Stimulated activated CD8-positive, alpha-beta memory T cell treated with anti-CD3 and anti-CD28 coated beads, Interleukin-15, amount 100 ng/mL, for 4 hours (primary cell): ENCODE results near the gene PSEN1.
A peak's percentile ranks its signal among the peaks of the same experiment; 100 is the strongest.

Experiments used
- DNase-seq, 2 donors: peaks; one replicate each; pipeline ENCODE4 v3.0.0-alpha.2; 2020; ENCODE audit warnings: low read depth in 2 of 2

PSEN1 gene

DNA sequence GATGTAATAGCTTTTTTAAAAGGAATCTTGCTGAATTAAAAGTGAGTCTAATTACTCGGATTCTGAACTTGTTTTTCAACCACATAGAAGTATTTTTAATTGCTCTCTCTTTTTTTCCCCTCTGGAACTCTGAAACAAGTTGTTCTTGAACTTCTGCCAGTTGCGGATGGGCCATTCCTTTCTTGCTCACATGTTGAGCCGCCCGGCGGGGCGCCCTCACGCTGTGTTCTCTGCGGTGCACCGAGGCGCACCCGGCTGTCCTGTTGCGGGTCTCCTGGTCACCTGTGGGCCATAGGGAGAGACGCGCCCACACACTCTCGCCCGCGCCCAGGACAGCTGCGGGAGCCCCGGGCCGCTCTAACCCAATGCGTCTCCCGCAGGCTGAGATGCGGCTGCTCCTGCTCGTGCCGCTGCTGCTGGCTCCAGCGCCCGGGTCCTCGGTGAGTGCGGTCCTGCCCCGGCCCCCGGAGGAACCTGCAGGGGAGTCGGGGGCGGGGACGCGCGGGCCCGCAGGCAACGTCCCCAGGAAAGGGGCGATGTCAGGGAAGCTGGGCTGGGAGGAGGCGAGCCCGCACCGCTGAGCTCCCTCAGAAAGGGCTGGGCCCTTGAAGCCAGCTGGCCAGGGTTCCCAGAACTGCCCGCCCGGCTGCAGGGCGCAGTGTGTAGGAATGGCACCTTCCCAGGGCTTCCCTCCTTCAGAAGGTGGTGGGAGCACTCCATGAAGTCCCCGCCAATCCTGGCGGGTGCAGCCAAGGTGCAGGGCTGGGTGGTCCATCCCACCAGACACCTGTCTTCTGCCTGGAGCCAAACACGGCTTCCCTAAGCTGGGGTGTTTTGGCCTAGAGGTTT is 103.3 kb downstream of the PSEN1 start:
- no peak for DNase-seq

DNA sequence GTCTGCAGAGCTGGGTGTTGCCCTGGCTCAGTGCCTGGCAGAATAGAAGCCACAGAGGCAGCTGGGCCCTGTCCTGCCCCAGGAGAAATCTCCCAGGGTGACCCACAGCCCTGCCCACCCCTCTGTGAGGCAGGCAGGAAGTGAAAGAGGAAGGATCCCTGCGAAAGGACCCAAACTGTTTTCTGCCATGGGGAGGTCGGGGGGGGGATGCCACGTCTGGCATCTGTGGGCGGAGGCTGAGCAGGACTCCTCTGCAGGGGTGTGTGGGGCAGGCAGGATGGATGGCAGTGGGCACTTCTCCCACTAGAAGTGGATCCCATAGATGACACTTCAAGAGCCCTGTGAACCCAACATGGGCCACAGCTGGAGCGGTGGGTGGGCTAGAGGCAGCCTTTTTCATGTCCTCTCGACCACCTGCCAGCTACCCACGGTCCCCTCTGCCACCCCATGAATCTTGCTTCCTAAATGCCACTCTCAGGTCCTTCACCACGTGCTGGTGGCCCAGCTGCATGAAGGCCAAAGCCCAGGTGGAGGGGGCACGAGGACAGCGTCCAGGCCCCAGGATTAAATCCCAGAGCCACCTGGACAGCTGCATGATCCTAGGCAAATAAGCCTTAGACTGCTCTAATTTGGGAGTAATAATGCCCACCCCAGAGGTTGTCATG is 104.6 kb downstream of the PSEN1 start:
- no peak for DNase-seq

DNA sequence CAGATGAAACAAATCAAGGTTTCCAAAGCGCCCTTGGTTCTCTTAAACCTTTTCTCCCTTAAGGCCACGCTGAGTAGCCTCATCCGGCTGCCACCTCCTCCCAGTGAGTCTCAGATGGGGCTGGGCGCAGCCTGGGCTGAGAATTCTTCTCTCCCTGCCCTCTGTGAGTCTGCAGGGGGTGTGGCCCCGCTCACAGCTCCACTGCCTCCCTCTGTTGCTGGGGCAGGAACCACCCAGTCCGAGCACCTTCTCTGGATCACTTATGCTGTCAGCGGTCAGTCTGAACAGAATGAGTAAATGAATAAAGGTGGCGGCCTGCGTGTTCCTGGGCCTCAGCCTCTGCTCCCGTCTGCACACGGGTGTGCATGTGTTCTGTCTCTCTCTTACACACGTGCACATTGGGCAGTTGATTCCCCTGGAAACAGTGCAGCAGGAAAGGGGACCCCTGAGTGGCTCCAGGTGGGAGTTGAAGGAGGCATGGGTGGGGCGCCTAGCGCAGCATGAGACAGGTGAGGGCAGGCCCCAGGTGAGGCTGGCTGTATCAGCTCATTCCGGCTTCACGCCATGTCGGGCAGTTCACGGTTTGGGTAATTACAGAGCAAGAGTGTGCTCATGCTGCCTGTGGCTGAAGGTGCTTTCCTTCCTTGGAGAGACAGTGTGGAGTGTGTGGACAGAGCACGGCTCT is 105.3 kb downstream of the PSEN1 start:
- no peak for DNase-seq

DNA sequence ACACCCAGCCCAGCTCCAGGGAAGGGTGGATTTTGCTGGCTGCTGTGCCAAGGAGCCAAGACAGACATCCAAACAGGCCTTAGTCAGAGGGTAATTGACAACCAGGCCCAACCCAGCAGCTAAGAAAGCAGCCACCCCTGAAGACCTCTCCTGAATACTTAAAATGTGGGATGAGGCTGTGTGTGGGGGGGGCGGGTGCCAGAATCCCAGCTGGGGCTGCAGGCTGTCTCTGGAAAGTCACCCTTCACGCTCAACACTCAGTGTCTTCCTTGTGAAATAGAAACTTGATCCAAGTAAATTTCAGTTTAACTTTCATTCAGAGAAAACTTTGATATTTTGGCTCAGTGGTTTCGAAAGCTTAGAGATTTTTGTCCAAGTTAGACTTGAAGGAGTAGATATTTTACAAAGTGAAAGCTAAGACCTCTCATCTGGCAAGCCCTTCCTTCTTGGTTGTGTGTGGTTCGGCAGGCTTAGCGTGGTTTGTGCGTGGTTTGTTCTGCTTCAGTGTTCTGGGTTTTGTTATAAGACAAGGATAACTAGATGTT is 106.1 kb downstream of the PSEN1 start:
- DNase-seq, result no peak

DNA sequence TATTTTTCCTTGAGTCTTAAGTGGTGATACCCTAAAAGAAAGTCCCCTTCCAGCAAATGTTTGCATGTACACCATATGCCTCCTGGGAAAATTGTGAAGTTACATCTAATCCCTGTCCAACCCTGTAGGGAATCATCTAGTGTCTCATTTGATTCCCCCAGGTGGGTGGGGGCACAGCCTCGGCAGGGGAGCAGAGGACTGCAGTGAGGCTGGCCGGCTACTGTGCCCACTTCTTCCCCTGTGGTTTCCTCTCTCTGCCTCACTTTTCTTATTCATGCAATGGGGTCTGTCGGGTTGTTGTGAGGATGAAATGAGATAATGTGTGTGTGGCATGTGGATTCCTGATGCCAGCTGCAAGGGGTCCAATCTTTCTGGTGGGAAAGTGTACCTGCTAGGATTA is 107.0 kb downstream of the PSEN1 start:
- no peak for DNase-seq

DNA sequence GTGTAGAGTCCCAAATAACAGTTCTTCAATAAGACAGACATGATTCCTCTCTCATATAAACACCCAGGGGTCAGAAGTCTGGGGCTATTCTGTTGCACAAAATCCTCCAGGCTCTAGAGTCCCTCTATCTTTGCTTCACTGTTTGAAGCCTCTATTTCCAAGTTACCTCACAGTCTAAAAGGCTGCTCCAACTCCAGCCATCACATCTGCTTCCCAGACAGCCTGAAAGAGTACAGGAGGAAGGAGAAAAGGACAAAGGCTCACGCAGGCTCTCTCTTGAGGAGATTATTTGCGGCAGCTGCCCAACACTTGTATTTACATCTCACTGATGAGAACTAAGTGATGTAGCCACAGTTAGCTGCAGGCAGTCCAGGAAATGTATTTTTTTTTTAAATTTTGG is 107.4 kb downstream of the PSEN1 start:
- DNase-seq, result no peak

DNA sequence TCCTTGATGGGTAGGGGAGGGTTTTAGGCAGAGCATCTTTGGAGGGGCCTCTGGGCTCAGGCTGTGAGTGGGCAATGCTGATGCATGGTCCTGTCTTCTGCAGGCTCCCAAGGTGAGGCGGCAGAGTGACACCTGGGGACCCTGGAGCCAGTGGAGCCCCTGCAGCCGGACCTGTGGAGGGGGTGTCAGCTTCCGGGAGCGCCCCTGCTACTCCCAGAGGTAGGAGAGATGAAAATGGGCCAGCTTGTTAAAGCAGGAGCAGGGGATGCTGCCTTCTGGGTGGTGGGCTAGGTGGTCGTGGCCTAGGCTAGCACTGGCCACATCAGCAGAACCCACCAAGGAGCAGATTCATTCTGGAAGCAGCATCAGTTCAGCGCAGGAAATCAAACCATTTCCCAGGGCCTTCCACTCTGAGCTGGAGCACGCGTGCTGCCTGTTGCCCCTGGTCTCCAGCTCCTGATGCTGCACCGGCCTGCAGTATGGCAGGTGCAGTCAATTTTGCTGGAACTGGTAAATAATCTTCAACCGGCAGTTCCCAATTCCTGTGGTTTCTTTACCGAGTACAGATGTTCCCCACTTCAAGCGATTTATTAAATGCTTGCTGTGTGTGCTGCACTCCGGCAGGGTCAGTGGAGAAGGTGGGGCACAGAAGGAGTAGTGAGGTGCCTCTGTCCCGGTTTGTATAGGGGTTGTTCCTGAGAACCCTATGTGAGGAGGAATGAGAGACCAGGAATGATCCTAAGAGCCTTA is 108.4 kb downstream of the PSEN1 start:
- DNase-seq, result no peak

DNA sequence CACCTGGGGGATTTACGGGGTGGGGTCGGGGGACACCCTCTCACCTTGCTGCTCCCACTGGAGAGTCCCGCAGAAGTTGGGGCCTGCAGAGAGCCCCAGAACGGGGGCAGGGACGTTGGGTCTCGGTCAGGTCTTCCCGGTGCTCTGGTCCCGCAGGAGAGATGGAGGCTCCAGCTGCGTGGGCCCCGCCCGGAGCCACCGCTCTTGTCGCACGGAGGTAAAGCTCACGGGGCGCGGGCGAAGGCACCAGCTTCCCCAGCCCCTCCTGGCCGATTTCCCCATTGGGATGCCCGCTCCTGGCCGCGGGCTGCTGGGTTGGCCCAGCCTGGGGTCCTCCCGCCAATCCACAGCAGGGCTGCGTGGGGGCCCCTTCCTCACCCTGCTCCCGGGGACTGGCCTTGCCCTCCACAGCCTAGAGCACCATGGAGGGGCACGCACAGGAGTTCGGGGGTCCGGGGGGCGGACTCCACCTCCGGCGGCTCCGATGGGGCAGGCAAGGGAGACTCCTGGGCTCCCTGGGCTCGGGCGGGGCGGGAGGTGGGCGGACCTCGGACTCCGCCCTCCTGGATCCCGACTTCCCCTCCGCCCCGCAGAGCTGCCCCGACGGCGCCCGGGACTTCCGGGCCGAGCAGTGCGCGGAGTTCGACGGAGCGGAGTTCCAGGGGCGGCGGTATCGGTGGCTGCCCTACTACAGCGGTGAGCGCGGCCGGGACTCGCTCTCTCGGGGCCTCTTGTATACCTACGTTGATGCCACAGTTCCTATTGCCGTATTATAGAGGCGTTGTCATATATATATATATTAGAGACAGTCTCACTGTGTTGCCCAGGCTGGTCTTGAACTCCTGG is 109.4 kb downstream of the PSEN1 start:
- DNase-seq, result peak; percentile 8 to 9

DNA sequence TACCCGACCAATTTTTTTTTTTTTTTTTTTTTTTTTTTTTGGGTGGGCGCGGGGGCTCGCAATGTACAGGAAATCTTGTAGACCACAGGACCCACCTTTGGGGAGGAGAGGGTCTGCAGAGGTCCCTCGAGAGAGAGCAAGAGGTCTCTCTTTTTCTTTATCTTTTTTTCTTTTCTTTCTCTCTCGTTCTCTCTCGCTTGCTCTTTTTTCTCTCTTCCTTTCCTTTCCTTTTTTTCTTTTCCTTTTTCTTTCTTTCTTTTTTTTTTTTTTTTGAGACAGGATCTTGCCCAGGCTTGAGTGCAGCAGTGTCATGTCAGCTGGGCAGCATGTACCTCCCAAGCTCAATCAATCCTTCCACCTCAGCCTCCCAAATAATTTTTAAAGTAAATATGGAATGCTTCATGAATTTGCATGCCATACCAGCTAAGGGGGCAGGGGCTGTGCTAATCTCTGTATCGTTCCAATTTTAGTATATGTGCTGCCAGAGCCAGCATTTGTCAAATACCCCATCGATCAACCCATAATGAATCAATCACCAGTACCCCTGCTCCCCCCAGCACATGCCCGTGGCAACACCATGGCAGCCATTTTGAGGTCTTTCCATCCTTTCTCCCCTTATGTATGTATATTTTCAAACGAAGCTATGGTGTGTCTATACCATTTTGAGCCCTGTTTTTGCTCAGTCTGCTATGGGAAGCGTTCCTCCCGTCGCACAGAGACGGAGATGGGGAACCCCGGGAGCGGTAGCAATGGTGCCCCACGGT is 110.3 kb downstream of the PSEN1 start:
- DNase-seq, result no peak

DNA sequence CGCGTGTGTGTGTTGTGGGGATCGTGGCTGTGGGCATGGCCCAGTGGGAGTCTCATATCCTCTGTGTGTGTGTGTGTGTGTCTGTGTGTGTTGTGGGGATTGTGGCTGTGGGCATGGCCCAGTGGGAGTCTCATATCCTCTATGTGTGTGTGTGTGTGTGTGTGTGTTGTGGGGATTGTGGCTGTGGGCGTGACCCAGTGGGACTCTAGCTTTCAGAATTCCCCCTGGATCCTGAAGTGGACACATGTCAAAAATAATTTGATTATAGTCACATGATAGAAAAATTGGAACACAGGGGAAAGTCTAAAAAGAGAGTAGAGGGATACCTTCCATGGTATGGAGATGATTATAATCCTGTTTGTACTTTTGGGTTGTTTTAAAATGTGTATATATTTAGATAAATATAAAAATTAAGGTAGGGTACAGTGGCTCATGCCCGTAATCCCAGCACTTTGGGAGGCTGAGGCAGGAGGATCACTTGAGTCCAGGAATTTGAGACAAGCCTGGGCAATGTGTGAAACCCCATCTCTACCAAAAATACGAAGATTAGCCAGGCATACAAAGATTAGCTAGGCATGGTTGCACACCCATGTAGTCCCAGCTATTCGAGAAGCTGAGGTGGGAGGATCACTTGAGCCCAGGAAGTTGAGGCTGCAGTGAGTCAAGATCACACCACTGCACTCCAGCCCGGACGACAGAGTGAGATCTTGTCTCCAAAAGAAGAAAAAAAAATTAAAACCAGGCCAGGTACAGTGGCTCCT is 112.0 kb downstream of the PSEN1 start:
- no peak for DNase-seq

DNA sequence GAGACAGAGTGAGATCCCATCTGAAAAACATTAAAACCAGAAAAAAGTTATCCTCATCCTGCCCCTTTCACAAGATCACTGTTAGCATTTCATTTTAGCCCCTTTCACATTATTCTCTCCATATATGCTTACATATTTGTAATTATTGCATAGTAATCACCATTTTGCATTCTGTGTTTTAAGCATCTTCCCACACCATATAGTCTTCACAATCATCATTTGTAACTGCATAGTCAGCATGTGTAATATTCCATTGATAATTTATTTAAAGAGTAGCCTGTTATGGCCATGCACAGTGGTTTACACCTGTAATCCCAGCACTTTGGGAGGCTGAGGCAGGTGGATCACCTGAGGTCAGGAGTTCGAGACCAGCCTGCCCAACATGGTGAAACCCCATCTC is 112.8 kb downstream of the PSEN1 start:
- no peak for DNase-seq

DNA sequence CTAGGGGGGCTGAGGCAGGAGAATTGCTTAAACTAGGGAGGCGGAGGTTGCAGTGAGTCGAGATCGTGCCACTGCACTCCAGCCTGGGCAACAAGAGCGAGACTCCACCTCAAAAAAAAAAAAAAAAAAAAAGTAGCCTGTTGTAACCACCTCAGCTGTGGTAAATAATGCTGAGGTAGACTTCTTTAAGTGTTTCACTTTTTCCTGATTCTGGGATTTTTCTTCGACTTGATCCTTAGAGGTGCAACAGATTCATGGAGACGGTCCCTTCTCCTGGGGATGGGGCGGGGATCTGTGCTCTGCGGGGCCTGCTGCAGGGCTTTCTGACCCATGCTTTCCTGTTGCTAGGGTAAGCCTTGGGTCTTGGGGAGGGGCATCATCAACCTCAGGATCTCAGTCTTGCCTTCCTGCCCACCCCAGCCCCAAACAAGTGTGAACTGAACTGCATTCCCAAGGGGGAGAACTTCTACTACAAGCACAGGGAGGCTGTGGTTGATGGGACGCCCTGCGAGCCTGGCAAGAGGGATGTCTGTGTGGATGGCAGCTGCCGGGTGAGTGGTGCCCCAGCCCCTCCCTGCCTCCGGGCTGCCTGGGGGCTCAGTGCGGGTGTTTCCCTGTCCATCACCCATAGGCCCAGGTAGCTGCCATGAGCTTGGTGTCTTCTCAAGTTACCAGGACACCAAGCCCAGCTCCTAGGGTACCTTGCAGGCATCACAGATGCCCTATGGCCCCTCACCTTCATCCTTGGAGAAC is 113.4 kb downstream of the PSEN1 start:
- no peak for DNase-seq

DNA sequence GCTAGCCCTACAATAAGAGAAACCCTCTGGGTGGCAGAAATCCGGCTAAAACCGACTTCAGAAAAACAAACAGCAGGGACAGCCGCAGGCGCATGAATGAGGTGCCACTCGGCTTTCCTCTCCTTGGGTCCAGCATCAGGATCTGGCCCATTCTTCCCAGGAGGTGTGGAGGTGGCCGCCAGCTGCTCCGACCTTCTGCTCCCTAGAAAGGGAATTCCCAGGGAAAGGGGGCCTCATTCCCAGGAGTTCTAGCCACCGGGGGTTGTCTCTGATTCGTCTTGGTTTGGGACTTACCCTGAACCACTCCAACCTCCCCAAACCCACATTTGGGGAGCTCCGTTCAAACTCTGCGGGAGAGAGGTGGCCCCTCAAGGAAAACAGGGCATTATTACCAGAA is 114.0 kb downstream of the PSEN1 start:
- DNase-seq, result no peak

DNA sequence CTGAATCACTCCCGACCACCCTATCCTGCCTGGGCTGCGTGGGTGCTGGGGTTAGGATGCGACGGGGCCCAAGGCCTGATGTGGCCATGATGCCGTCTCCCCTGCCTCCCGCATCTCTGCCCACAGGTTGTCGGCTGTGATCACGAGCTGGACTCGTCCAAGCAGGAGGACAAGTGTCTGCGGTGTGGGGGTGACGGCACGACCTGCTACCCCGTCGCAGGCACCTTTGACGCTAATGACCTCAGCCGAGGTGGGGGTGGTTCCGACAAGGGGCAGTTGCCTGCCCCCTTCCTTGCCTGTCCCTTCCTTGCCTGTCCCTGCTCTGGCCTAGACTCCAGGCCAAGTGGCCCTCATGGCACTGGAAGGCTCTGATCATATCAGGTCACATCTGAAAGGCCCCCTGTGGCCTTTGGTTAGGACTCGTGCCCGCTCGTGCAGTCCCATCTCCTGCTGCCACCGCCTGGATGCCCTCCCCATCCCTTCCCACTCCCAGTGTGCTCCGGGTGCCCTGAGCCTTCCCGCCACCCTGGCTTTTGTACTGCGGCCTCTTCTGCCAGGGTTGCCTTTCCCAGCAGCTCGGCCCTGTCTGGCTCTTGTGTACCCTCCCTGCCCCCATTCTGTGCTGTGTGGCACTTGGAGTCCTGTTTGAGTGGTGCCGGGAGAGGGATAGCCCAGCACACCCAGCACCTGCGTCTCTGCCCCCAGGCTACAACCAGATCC is 114.6 kb downstream of the PSEN1 start:
- no peak for DNase-seq

DNA sequence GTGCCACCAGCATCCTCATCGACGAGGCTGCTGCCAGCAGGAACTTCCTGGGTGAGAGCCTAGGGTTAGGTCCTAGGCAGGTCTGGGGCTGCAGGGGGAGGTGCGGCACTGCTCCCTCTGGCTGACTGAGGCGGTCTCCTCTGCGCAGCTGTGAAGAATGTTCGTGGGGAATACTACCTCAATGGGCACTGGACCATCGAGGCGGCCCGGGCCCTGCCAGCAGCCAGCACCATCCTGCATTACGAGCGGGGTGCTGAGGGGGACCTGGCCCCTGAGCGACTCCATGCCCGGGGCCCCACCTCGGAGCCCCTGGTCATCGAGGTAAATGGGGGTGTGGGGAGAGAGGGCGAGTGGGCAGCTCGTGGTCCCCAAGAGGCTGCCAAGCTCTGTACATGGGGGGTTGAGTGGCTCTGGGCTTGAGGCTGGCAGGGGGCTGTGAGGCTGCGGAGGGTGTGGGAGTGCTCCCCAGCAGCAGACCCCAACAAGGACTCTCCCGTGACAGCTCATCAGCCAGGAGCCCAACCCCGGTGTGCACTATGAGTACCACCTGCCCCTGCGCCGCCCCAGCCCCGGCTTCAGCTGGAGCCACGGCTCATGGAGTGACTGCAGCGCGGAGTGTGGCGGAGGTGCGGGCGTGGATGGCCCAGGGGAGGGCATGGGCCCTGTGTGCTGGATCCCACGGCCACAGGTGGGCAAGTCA is 115.4 kb downstream of the PSEN1 start:
- DNase-seq, result no peak

DNA sequence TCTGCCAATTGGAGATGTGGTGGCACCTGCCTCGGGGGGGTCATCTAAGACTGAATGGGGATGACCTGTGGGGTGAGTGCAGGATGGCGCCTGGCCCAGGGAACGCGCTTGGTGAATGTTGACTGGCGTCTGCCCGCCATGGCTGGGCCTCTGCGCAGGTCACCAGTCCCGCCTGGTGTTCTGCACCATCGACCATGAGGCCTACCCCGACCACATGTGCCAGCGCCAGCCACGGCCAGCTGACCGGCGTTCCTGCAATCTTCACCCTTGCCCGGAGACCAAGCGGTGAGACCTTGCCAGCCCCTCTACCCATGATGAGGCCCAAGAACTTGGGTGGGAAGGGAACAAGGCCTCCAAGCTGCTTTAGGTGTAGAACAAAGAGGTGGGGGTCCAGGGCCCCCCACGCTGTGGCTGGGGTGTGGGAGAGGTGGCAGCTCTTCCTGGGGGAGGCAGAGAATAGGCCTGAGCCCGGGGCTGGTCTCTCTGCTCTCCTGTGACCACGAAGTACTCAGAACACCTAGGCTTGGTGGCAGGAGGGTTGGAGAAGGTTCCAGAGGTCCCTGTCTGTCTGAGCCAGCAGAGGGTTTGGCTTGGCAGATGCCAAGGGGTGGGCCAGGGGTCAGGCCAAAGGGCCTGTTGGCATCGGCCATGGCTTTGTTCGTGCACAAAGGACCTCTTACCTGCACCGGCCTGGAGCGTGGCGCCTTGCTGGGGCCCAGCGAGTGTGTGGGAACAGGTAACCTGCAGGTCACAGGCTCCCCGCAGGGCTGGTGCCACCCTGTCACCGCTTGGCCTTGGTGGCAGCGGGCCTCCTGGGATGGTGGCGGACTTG is 116.4 kb downstream of the PSEN1 start:
- DNase-seq, result no peak

DNA sequence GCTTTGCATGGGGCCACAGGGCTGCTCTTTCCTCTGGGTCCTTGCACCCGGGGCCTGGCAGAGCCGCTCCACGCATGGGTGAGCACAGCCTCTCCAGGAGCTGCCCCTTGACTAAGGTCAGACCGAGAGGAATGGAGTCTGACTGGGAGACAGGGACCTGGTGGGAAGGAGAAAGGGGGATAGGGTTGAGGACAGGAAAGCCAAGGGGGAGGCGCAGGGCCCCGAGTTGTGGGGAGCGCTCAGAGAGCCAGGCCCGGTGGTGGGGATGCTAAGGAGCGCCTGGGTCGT is 117.0 kb downstream of the PSEN1 start:
- DNase-seq, result no peak
